HG03432 (cell line): Measurements from ENCODE around the gene PLPP1.

Source experiments
- ATAC-seq: cut with Tn5 transposase; IDR thresholded peaks from one replicate; pipeline ENCODE4 v1.9.1; 2021; ENCODE audit warnings: mild to moderate bottlenecking, moderate library complexity; ENCODE audit not compliant: unreplicated experiment

PLPP1 gene

DNA sequence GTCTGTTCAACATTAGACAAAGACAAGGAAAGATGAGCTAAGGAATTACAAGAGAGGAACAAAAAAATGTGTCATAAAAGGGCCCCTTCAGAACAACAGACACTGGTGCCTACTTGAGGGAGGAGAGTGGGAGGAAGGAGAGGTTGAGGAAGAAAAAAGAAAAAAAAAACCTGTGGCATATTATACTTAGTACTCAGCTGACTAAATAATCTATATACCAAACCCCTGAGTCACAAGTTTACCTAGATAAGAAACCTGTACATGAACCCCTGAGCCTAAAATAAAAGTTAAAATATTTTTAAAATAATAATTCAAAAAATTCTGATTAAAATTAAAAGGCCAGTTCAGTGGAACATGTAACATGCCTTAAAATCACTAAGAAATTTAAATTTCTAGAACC, 119.7 kb downstream of the PLPP1 start:
- no peak for ATAC-seq

DNA sequence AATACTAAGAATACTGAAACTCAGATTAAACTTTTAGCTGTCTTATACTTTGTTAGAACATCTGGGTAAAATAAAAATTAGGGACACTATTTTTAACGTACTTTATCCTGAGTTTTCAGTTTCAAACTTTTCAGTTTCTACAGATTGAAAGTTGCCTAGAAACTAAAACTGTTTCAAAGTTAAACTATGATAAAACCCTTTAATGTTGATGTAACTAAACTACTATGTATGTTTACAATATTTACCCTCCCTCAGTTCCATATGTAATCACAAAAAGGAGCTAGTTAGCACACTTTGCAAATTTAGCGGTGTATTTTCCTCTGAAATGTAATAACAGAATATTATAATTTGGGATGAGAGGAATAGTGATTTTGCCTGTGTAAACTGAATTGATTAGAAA, 121.1 kb downstream of the PLPP1 start:
- ATAC-seq = no peak

- no peak for ATAC-seq
Measured at GRCh38 chr5:55411876-55412275, 122.9 kb downstream of the PLPP1 start.

DNA sequence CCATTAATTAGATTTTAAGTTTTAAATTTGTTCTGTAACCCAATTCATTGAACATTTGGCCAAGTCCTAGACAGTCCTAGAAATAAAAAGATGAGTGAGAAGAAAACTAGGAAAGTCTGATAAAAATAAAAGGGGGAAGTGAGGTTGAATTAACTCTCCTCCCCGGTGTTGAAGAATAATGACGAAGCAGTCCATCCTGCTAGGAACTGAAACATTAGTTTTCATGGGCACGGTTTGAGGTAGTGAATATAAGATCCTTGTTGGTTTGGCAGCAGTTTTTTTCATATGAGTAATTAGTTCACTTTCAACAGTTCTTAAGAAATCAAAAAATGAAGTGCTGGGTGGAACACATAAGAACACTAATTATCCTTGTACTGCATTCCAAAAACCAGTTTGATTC, 123.9 kb downstream of the PLPP1 start:
- peak; percentile 42 for ATAC-seq

DNA sequence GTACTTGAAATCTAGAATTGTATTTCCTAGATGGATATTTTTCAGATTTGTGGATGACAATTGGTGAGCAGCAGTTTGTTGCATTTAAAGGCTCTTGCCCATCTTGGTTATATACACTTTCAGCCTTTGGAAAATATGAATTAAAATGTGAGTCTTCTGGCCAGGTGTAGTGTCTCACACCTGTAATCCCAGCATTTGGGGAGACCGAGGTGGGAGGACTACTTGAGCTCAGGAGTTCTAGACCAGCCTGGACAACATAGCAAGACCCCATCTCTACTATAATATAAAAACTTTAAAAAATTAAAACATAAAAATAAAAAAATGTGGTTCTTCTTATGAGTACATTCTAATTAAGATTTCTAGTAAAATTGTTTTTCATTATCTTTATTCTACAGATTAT, 125.0 kb downstream of the PLPP1 start:
- no peak for ATAC-seq

DNA sequence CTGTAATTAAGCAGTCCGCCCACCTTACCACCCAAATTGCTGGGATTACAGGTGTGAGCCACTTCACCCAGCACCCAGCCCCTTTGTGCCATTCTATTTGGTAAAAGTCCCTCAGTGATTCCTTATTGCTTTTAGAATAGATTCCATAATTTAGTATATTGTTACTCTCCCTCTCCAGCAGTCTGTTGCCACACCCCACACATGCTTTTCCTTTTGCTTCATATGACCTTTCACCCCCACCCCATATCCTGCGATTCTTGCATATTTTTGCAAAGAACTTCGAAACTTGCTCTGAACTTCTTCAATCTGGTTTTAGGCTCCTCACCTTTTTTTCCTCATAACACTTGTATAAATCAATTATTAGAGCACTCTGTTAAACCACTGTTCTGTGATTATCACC, 126.8 kb downstream of the PLPP1 start:
- no peak for ATAC-seq

GRCh38 chr5:55407059-55407684, 127.6 kb downstream of the PLPP1 start:
- no peak for ATAC-seq

- no peak for ATAC-seq
Measured at GRCh38 chr5:55406292-55406691, 128.5 kb downstream of the PLPP1 start.

GRCh38 chr5:55402199-55402598, 132.6 kb downstream of the PLPP1 start:
- ATAC-seq = no peak

DNA sequence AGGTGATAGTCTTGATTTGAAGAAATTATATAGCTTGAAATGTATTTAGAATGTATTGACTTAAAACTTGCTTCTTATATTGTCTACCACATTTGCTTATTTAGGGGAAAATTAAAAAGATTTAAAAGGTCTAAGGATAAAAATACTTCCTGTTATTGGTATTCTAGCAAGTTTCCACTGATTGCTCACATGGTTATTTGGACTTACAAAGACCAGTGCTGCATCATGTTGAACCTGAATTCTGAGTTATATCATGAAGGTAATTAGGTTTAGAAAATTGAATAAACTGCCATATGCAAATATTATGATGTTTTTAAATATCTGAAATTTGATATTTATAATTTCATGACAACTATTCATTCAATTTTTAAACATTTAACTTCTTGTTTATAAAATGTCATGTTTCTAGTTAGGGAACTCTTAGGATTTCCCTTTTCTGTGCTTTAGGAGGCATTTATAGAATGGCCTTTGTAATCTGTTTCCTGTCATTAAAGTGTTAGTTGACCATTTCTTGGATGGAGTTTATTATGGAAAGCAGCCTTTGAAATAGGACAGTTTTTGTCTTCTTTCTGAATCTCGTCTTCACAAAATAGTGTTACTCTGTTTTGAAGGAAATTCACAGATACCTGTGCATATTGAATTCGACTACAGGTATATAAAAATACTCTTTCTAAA, 141.1 kb downstream of the PLPP1 start:
- no peak for ATAC-seq

DNA sequence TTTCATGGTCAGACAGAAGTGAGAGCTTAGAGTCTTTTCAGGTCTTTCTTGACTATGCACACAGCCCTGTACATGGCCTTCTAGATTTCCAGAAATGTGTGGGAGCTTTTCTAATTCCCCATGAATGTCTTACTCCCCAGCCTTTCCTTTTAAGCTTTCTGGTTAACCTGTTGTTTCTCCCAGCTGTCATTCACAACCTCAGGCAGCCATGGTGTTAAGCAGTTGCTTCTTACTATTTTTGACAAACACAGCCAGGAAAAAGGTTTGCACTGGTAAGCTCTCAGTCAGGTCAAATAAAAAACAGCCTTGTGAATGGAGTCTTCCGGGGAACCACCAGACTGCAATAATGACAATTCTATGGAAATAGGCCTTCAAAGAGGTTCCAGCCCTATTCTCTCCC, 142.1 kb downstream of the PLPP1 start:
- no peak for ATAC-seq

DNA sequence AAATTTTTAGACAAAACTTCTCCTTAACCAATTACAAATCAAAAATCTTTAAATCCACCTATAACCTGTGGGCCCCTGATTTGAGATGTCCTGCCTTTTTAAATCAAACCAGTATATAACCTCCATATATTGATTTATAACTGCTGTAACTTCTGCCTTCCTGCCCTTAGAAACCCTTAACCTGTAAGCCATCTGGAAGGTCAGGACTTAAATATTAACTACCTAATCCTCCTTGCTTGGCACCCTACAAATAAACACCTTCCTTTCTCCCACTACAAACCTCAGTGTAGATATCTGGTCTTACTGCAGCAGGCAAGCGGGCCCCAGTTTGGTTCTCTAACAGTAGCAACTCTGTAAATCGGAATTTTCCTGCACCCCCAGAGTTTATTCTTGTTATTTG, 143.1 kb downstream of the PLPP1 start:
- ATAC-seq = no peak

- no peak for ATAC-seq
Measured at GRCh38 chr5:55387865-55388264, 146.9 kb downstream of the PLPP1 start.

GRCh38 chr5:55386356-55386755, 148.4 kb downstream of the PLPP1 start:
- no peak for ATAC-seq

DNA sequence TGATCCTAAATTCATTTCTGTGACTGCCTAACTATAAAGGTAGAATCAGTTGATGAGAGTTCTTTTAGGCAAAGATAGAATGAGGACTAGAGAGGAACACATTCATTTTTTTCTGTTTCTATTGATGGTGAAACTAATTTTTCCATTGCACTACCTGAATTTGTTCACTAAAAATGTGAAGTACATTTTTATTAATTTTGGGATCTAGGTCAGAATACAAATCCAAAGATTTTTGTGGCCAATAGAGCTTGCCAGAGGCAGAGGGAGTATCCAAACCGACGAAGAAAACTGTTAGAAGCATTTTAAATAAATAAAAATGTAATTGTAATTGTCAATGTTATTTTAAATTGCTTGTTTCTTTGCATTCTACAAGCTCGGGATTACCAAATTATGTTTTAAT, 148.9 kb downstream of the PLPP1 start:
- no peak for ATAC-seq

- ATAC-seq = no peak
Measured at GRCh38 chr5:55385227-55385626, 149.5 kb downstream of the PLPP1 start.

- ATAC-seq = no peak
Measured at GRCh38 chr5:55384072-55384471, 150.7 kb downstream of the PLPP1 start.

GRCh38 chr5:55383254-55383653, 151.5 kb downstream of the PLPP1 start:
- no peak for ATAC-seq

DNA sequence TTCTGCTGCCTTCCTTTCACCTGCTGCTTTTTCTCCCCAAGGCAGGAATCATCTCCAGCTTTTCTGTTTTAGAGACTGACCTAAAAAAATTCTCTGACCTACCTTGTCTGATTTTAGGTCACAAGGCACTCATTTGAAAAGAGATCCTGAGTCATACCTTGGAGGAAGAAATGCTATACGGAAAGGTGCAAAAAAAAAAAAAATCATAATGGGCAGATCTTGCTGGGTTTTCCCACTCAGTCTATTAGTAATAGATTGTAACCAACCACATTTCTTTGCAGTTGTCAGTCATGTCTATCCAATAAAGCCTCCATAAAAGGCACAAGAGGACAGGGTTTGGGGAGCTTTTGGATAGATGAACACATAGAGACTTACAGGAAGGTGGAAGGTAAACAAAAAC, 157.0 kb downstream of the PLPP1 start:
- no peak for ATAC-seq
